Posterior cingulate gyrus (tissue), 11 donors: ENCODE measurements around the gene CEP68.
"Not testable (repeated sequence)": the region's sequence is repeated elsewhere in the genome, so short reads cannot be mapped to it uniquely, and the experiment has no call there.

Experiments used
- DNase-seq, 10 donors: peaks; one replicate each; pipeline versions ENCODE4 v3.0.0 to v3.0.0-alpha.2; 2020 to 2021; ENCODE audit warnings: mixed read lengths in 3 of 10
- intact Hi-C: fragments of 100-400 bp; cut with DNase I; formaldehyde crosslinking; loops from one replicate; pipeline ENCODE4 v1.15.1; 2023

Gene CEP68

DNA sequence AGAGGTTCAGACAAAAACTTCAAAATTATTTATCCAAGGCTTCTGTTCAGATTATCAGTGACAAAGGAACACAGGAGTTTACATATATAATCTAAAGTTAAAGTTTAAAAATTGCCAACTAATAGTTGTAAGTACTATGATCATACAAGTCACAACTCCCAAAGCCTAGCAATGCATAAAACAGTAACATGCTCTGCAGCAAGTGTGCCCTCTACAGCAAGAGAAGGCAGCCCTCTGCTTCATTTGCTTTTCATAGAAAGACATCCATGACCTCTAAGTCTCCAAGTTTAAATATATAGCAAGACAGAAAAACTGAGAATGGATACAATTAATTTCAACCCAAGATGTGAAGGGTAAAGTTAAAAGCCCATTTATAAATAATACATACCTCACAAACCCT is 60.4 kb downstream of the CEP68 start:
- intact Hi-C loops: no loop called here
- no peak for DNase-seq

- intact Hi-C loops: no loop called here
- DNase-seq: no peak
Observed at GRCh38 chr2:65120990-65121693, 64.9 kb downstream of the CEP68 start.

DNA sequence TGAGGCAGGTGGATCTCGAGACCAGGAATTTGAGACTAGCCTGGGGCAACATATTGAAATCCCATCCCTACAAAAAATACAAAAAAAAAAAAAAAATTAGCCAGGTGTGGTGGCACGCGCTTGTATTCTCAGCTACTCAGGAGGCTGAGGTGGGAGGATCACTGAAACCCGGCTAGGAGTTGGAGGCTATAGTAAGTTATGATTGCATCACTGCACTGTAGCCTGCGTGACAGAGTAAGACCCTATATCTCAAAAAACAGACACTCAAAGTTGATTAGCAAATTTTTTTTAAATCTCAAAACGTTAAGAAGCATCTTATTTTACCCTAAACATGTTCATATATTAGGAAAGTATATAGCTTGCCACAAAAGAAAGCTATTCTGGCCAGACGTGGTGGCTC is 66.1 kb downstream of the CEP68 start:
- no peak for DNase-seq
- intact Hi-C loops: no loop called here

- intact Hi-C loops, DNase-seq: not testable (repeated sequence)
Observed at GRCh38 chr2:65125457-65125856, 69.2 kb downstream of the CEP68 start.

DNA sequence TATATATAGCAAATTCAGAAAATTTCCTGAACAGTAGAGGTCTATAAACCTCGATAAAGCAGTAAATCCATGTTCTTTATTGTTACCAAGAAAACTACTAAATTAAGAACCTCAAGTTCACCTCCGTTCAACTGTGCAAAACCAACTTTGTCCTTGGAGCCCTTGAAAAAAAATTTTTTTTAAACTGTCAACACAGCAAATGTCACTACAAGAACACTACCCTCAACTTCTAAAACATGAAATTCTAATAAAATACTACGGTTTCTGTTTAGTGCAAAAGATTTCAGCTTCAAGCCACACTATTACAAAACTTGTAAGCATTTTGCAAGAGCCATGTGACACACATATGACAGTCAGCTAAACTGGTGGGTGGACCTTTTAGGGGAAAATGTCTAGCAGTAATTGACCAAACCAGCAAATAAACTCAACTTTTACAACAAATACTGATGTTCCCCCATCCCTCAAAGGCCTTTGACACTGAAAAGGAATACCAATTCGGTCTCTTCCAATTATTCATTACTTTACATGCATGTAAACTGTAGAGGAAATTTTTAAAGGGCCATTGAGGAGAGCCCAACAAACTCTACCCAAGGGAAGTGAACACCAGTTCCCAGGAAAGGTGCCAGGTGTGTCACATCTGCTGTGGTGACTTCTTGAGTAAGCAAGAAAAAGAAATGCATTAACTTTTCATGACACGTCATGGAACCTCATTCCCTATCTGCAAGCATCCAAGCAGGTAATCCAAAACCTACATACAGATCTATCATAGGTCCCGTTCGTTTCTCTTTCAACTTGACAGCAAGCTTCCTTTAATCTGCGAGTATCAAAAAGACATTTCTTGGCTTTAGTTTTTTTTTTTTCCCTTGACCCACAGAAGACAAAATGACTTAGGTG is 72.3 kb downstream of the CEP68 start:
- no peak for DNase-seq
- intact Hi-C loops: no loop called here

DNA sequence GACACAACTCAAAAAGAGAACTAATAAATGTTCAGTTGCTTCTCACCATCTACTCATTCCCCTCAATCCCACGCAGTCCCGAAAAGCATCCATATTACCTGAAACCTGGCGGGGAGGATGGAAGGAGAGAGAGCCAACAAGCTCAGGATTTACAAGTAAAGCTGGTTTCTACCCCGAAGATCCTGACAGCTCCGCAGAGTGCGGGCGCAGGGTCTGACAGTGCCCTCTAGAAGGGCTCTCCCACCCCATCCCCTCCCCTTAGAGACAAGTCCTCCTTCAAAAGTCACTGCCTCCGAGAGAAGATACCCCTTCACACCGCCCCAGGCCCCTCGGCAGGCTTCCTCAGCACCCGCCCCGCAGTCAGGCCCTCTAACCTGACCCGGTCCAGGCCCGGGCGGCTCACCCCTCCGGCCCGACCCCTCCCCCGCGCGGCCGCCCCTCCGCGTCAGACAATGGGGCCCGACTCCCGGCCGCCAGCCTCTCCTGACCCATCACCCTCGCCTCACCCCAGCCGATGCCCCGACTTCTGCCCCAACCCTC is 73.1 kb downstream of the CEP68 start:
- intact Hi-C loops: no loop called here

GRCh38 chr2:65129826-65130663 is 73.8 kb downstream of the CEP68 start, which contains the start of gene RAB1A:
Gene RAB1A (minus strand): TSS chr2:65130106. CDS start chr2:65129915, 191 bp downstream.
- intact Hi-C loops: loop anchor here (1.0 to 5.0 kb wide), 3 partner anchors 74 to 143 kb away; partner anchors contain the start of genes ACTR2, CEP68 and SLC1A4

More for the DNA sequence above, 73.1 kb downstream of the CEP68 start:
- DNase-seq: peak in 4 of 10 donors; percentile 17 to 32 (median 28)

DNA sequence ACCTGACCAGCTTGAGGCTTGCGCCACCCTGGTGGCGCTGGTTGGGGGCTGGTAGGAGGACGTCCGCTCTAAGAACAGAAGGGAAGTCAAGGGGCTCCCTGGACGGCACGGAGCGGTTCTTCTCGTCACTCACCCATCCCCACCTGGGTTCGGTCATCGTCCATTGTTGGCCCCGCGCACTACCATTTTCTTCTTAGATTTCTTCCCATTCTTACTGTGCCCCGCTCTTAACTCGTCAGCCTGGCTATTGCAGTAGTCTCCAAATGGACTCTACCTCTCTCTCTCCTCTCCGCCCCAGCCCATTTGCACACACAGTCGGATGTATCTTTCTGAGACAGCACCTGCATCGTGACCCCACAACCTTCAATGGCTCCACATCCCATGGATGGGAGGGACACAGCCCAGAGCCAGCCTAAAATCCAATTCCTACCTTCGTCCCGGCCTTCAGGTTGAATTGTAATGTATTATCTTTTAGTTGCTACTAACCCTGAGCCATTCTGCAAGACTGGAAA is 74.5 kb downstream of the CEP68 start:
- intact Hi-C loops: loop anchor here (1.0 to 5.0 kb wide), 3 partner anchors 74 to 143 kb away; partner anchors contain the start of genes ACTR2, CEP68 and SLC1A4
- DNase-seq: no peak

More at GRCh38 chr2:65129826-65130663, 73.8 kb downstream of the CEP68 start, which contains the start of gene RAB1A:
- DNase-seq: peak; percentile 98 to 100 (median 100)

DNA sequence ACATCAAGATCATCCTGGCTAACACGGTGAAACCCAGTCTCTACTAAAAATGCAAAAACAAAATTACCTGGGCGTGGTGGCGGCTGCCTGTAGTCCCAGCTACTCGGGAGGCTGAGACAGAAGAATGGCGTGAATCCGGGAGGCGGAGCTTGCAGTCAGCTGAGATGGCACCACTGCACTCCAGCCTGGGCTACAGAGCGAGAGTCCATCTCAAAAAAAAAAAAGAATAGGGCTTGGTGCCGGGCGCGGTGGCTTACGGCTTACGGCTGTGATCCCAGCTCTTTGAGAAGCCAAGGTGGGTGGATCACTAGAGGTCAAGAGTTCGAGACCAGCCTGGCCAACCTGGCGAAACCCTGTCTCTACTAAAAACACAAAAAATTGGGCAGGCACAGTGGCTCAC is 76.7 kb downstream of the CEP68 start:
- DNase-seq: not testable (repeated sequence)
- intact Hi-C loops: loop anchor here (5.0 kb wide), 2 partner anchors 94 to 146 kb away; partner anchors contain the start of genes ACTR2 and SLC1A4

- intact Hi-C loops: loop anchor here (5.0 kb wide), 2 partner anchors 94 to 146 kb away; partner anchors contain the start of genes ACTR2 and SLC1A4
Observed at GRCh38 chr2:65133626-65134025, 77.4 kb downstream of the CEP68 start.

GRCh38 chr2:65134158-65134557 is 77.9 kb downstream of the CEP68 start:
- intact Hi-C loops: loop anchor here (5.0 kb wide), 2 partner anchors 93 to 147 kb away; partner anchors contain the start of genes ACTR2 and SLC1A4
- no peak for DNase-seq

More at GRCh38 chr2:65133626-65134025, 77.4 kb downstream of the CEP68 start:
- no peak for DNase-seq

DNA sequence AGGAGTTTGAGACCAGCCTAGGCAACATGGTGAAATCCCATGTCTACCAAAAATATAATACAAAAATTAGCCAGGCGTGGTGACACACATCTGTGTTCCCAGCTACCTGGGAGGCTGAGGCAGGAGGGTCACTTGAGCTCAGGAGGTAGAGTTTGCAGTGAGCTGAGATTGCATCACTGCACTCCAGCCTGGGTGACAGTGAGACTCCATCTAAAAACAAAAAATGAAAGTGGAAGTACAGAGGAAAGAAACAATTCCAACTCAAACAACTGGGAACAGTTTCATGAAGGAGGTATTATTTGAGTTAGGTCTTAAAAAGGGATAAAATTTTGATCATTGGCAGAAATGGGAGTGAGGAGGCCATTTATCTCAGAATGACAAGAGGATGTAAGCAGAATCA is 80.0 kb downstream of the CEP68 start:
- DNase-seq: no peak
- intact Hi-C loops: no loop called here
